AG10803 (cell line): Measurements from ENCODE around the gene ERBB3.
"Not testable (repeated sequence)": the region's sequence is repeated elsewhere in the genome, so short reads cannot be mapped to it uniquely, and the experiment has no call there.

ENCODE experiments used
- DNase-seq: peaks from one replicate; pipeline ENCODE4 v3.0.0; 2010; ENCODE audit warnings: low read depth
- H3K4me3 ChIP-seq: 2 replicates; pipeline ENCODE4 v1.5.1; 2011; ENCODE audit warnings: mild to moderate bottlenecking, low read length, control low read depth
- CTCF ChIP-seq: conservative IDR thresholded peaks from 2 replicates; pipeline ENCODE4 v1.5.1; 2011; ENCODE audit warnings: mild to moderate bottlenecking, low read length, control low read depth, inconsistent platforms

The ERBB3 gene

GRCh38 chr12:56040963-56041551 lies 38.9 kb upstream of the ERBB3 start:
- H3K4me3 ChIP-seq, result peak overlapping the region; percentile 70
- no peak for DNase-seq
- TF ChIP-seq CTCF, result no peak

- peak; percentile 35 for TF ChIP-seq CTCF
- peak within 1 kb of the TSS; percentile 70 for H3K4me3 ChIP-seq
- DNase-seq, result peak; percentile 99
These were observed 38.2 kb upstream of the ERBB3 start, which contains the start of gene RPS26 for GRCh38 chr12:56041552-56042429. Gene RPS26 (plus strand): TSS chr12:56041918. CDS start chr12:56042167, 249 bp downstream.

GRCh38 chr12:56042430-56042813 lies 37.5 kb upstream of the ERBB3 start:
- peak overlapping the region; percentile 70 for H3K4me3 ChIP-seq
- not testable (repeated sequence) for DNase-seq

GRCh38 chr12:56042843-56043242 lies 37.1 kb upstream of the ERBB3 start:
- DNase-seq, result no peak
- H3K4me3 ChIP-seq, result peak overlapping the region; percentile 70
- TF ChIP-seq CTCF, result no peak

- no peak for TF ChIP-seq CTCF
- H3K4me3 ChIP-seq, result no peak overlapping the region
- no peak for DNase-seq
These were observed 33.8 kb upstream of the ERBB3 start for GRCh38 chr12:56046027-56046780.

- TF ChIP-seq CTCF, result no peak
- H3K4me3 ChIP-seq, result no peak overlapping the region
- DNase-seq, result no peak
These were observed 26.5 kb upstream of the ERBB3 start for GRCh38 chr12:56053407-56053893.

GRCh38 chr12:56059964-56060363 lies 20.0 kb upstream of the ERBB3 start:
- DNase-seq, result peak; percentile 42
- not testable (repeated sequence) for H3K4me3 ChIP-seq

- TF ChIP-seq CTCF, result no peak
- no peak for DNase-seq
- no peak overlapping the region for H3K4me3 ChIP-seq
These were observed 18.0 kb upstream of the ERBB3 start for GRCh38 chr12:56061982-56062381.
